Lung (tissue), 12 donors: ENCODE measurements around the gene CMSS1. TPM values are rescaled to one million over a fixed set of nuclear protein-coding genes. Genes with fewer than 3 reads are reported as not detected.
A peak's percentile ranks its signal among the peaks of the same experiment; 100 is the strongest.
"Not testable (repeated sequence)": the region's sequence is repeated elsewhere in the genome, so short reads cannot be mapped to it uniquely, and the experiment has no call there.

Source experiments
- ATAC-seq: fragments of 200-7000 bp; cut with Tn5 transposase; one replicate; pipeline ENCODE4 v1.9.1; 2020; ENCODE audit warnings: moderate number of reproducible peaks; ENCODE audit not compliant: insufficient read depth, low FRiP score
- DNase-seq, 3 donors: peaks; one replicate each; pipeline ENCODE4 v3.0.0-alpha.2; 2013 to 2017
- H3K27ac ChIP-seq, 2 donors: one replicate each; pipeline ENCODE4 v1.5.1; 2013; ENCODE audit warnings: mild to moderate bottlenecking in 2 of 2, moderate library complexity in 2 of 2, control low read depth in 1 of 2, inconsistent platforms in 1 of 2, low read depth in 1 of 2, low read length in 1 of 2
- H3K27me3 ChIP-seq, 3 donors: one replicate each; pipeline ENCODE4 v1.5.1; 2013; ENCODE audit warnings: low read length in 2 of 3; ENCODE audit not compliant: control insufficient read depth in 3 of 3, insufficient read depth in 3 of 3
- H3K36me3 ChIP-seq, 4 donors: one replicate each; pipeline ENCODE4 v1.5.1; 2013; ENCODE audit warnings: low read length in 4 of 4, mild to moderate bottlenecking in 1 of 4, moderate library complexity in 1 of 4; ENCODE audit not compliant: control insufficient read depth in 4 of 4, insufficient read depth in 4 of 4
- H3K4me1 ChIP-seq, 5 donors: one replicate each; pipeline ENCODE4 v1.5.1; 2013; ENCODE audit warnings: low read length in 5 of 5, mild to moderate bottlenecking in 2 of 5, moderate library complexity in 1 of 5; ENCODE audit not compliant: control insufficient read depth in 5 of 5, insufficient read depth in 5 of 5
- H3K4me3 ChIP-seq: one replicate; pipeline ENCODE4 v1.5.1; 2013; ENCODE audit warnings: mild to moderate bottlenecking, control low read depth, moderate library complexity
- H3K9ac ChIP-seq, 2 donors: one replicate each; pipeline ENCODE4 v1.5.1; 2013; ENCODE audit warnings: low read length in 2 of 2, control low read depth in 1 of 2; ENCODE audit not compliant: insufficient read depth in 1 of 2
- H3K9me3 ChIP-seq, 4 donors: one replicate each; pipeline ENCODE4 v1.5.1; 2013; ENCODE audit warnings: low read length in 3 of 4, mild to moderate bottlenecking in 1 of 4, moderate library complexity in 1 of 4; ENCODE audit not compliant: control insufficient read depth in 4 of 4, insufficient read depth in 3 of 4
- CTCF ChIP-seq: IDR thresholded peaks from 2 replicates; pipeline ENCODE4 v1.5.1; 2012; ENCODE audit warnings: mild to moderate bottlenecking; ENCODE audit errors: control extremely low read depth, extremely low read depth
- WGBS, 2 donors: extraction: QIAGEN DNeasy Blood & Tissue Kit; methylation state at CpG; one replicate each; pipeline ENCODE4 v1.1.7; 2013; 5-methylcytosine and 5-hydroxymethylcytosine counted together
- polyA plus RNA-seq, 2 donors: library from polyadenylated mRNA; stranded (reverse); fragments of 200-250 nt; gene quantifications; one replicate each; pipeline ENCODE4 v1.2.1, GENCODE V29; 2013
- total RNA-seq, 2 donors: library from RNA; depleted of rRNA in 1 of 2; stranded (reverse); fragments of >200 nt in 1 of 2; gene quantifications; one replicate each; pipeline ENCODE4 v1.2.1, GENCODE V29; 2014 to 2021
- donor health status: control.
- donor health status: control.
- donor health status: Bipolar disorder and iron deficiency.
- donor health status: healthy.
- donor health status: DM: yes; HTN: yes; CAD: no.

CMSS1 gene
- total and polyA plus RNA-seq, 4 donors, result 12.3 to 28.9 (median 22.6) TPM

- H3K27ac ChIP-seq, result peak overlapping the region in 1 of 2 donors; percentile 39
- no peaks in the 10 kb centered on the region for H3K27me3 ChIP-seq
Observed at GRCh38 chr3:100047455-100048141, 229.9 kb downstream of the CMSS1 start.

GRCh38 chr3:100048248-100048647 is 230.6 kb downstream of the CMSS1 start:
- no peak overlapping the region for H3K27ac ChIP-seq
- no peak overlapping the region for H3K4me3 ChIP-seq
- no peaks in the 10 kb centered on the region for H3K36me3 ChIP-seq
- ATAC-seq, result no peak
- H3K27me3 ChIP-seq, result no peaks in the 10 kb centered on the region
- no peak overlapping the region for H3K9ac ChIP-seq
- peaks cover 0 to 5% (median 0%) of the 10 kb centered on the region in 5 donors for H3K4me1 ChIP-seq
- DNase-seq, result no peak
- no peaks in the 10 kb centered on the region for H3K9me3 ChIP-seq
- no peak for TF ChIP-seq CTCF
- 94 to 97% methylated on average over 3 of the region's 3 CpGs for WGBS, 2 donors

More at GRCh38 chr3:100047455-100048141, 229.9 kb downstream of the CMSS1 start:
- no peak overlapping the region for H3K4me3 ChIP-seq
- H3K9me3 ChIP-seq, result no peaks in the 10 kb centered on the region
- no peak for TF ChIP-seq CTCF
- H3K9ac ChIP-seq, result no peak overlapping the region
- H3K36me3 ChIP-seq, result no peaks in the 10 kb centered on the region
- no peak for DNase-seq
- peaks cover 0 to 9% (median 0%) of the 10 kb centered on the region in 5 donors for H3K4me1 ChIP-seq
- WGBS, 2 donors, result 46 to 55% methylated on average over 6 of the region's 6 CpGs
- ATAC-seq, result peak; percentile 31

GRCh38 chr3:100051513-100051912 is 233.9 kb downstream of the CMSS1 start:
- not testable (repeated sequence) for H3K36me3 ChIP-seq, DNase-seq, H3K27me3 ChIP-seq, ATAC-seq, H3K9me3 ChIP-seq, H3K9ac ChIP-seq, H3K4me1 ChIP-seq, H3K27ac ChIP-seq, H3K4me3 ChIP-seq
- WGBS, 2 donors, result 86 to 92% methylated on average over 3 of the region's 3 CpGs

- no peak for TF ChIP-seq CTCF
- no peaks in the 10 kb centered on the region for H3K27me3 ChIP-seq
- no peak overlapping the region for H3K4me3 ChIP-seq
- H3K4me1 ChIP-seq, result peaks cover 0 to 3% (median 2%) of the 10 kb centered on the region in 5 donors
- H3K36me3 ChIP-seq, result peaks cover 0 to 2% (median 0%) of the 10 kb centered on the region in 4 donors
- 77 to 95% methylated on average over 6 of the region's 6 CpGs for whole genome bisulfite sequencing, 2 donors
- no peak overlapping the region for H3K9ac ChIP-seq
- ATAC-seq (no peak), DNase-seq (peak in 1 of 3 donors; percentile 24)
- H3K9me3 ChIP-seq, result no peaks in the 10 kb centered on the region
- peak overlapping the region in 1 of 2 donors; percentile 73 for H3K27ac ChIP-seq
Observed at GRCh38 chr3:100053951-100054620, 236.4 kb downstream of the CMSS1 start.
